NB4 (cell line): ENCODE measurements around the gene ARHGDIG.

ENCODE experiments used
- DNase-seq: peaks from one replicate; pipeline ENCODE4 v3.0.0; 2010; ENCODE audit warnings: low read depth
- H3K4me3 ChIP-seq: one replicate; pipeline ENCODE4 v1.5.1; 2011; ENCODE audit warnings: mild to moderate bottlenecking, low read depth, low read length, moderate library complexity
- MYC ChIP-seq: IDR thresholded peaks from 2 replicates; pipeline ENCODE4 v1.6.1; 2011; ENCODE audit warnings: low read depth, low read length
- POLR2A ChIP-seq: IDR thresholded peaks from 2 replicates; pipeline ENCODE4 v1.6.1; 2011; ENCODE audit warnings: mild to moderate bottlenecking; ENCODE audit not compliant: insufficient read length; ENCODE audit errors: extremely low read depth
- TF ChIP-seq, protein P1 (sequence below): IDR thresholded peaks from 2 replicates; pipeline ENCODE4 v1.6.1; 2011; ENCODE audit warnings: low read depth, low read length
- TF ChIP-seq, protein P2 (sequence below): IDR thresholded peaks from one replicate; pipeline ENCODE4 v1.5.1; 2012; ENCODE audit warnings: low read depth, low read length

The ARHGDIG gene

DNA sequence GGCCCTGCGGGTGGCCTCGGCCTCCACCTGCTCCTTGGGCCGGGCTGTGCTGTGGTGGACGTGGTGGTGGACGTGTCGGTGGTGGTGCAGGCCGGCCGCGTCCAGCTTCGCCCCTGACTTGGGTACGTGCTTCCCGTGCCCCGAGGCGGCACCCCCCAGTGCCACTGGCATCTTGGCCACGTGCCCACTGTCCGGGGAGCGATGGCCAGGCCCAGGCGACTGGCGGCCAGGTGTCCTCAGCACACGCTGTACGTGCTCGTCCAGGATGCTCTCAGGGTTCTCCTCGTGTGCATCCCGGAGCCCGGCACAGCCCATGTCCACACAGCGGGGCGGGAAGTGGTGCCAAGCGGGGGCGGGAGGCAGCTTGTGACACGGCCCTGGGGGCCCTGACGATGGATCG, 17.4 kb downstream of the ARHGDIG start:
- no peak for DNase-seq
- TF ChIP-seq, protein P1, sequence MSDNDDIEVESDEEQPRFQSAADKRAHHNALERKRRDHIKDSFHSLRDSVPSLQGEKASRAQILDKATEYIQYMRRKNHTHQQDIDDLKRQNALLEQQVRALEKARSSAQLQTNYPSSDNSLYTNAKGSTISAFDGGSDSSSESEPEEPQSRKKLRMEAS, result no peak
- TF ChIP-seq MYC (no peak), POLR2A (no peak)
- TF ChIP-seq, protein P2, sequence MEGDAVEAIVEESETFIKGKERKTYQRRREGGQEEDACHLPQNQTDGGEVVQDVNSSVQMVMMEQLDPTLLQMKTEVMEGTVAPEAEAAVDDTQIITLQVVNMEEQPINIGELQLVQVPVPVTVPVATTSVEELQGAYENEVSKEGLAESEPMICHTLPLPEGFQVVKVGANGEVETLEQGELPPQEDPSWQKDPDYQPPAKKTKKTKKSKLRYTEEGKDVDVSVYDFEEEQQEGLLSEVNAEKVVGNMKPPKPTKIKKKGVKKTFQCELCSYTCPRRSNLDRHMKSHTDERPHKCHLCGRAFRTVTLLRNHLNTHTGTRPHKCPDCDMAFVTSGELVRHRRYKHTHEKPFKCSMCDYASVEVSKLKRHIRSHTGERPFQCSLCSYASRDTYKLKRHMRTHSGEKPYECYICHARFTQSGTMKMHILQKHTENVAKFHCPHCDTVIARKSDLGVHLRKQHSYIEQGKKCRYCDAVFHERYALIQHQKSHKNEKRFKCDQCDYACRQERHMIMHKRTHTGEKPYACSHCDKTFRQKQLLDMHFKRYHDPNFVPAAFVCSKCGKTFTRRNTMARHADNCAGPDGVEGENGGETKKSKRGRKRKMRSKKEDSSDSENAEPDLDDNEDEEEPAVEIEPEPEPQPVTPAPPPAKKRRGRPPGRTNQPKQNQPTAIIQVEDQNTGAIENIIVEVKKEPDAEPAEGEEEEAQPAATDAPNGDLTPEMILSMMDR, result no peak
- H3K4me3 ChIP-seq, result no peak overlapping the region

DNA sequence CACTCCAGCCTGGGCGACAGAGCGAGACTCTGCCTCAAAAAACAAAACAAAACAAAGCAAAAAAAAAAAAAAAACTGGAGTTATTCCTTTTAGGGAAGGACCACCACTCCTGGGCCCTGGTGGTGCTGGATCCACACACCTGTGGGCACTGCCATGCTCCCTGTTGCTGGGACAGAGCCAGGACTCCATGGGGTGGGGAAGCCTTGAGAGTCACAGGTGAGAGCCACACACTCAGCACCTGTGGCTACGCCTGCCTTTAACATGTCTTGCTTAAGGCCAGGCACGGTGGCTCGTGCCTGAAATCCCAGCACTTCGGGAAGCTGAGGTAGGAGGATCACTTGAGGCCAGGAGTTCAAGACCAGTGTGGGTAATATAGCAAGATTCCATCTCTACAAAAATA, 20.8 kb downstream of the ARHGDIG start:
- TF ChIP-seq, protein P2, result no peak
- no peak for TF ChIP-seq POLR2A
- TF ChIP-seq, protein P1, result no peak
- no peak for TF ChIP-seq MYC
- no peak for DNase-seq
- no peak overlapping the region for H3K4me3 ChIP-seq

DNA sequence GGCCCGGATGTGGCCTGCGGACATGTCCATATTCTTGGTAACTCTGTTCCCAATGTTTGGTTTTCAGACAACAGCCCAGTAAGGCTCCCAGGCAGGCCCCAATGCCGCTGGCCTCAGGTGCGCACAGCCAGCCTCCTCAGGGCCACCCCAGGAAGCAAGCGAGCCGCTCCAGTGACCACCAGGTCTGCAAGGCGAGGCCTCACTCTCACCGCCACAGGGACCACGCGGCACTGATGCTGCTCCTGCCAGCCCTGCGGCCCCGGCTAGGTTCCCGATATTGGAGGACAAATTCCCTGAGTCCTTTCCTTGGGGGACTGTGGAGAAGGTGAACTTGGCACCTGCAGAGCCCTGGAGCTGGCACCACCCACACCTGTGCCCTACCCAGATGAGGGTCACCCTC, 21.6 kb downstream of the ARHGDIG start:
- TF ChIP-seq, protein P2, result no peak
- TF ChIP-seq, protein P1, result no peak
- no peak for TF ChIP-seq MYC
- no peak overlapping the region for H3K4me3 ChIP-seq
- no peak for DNase-seq

DNA sequence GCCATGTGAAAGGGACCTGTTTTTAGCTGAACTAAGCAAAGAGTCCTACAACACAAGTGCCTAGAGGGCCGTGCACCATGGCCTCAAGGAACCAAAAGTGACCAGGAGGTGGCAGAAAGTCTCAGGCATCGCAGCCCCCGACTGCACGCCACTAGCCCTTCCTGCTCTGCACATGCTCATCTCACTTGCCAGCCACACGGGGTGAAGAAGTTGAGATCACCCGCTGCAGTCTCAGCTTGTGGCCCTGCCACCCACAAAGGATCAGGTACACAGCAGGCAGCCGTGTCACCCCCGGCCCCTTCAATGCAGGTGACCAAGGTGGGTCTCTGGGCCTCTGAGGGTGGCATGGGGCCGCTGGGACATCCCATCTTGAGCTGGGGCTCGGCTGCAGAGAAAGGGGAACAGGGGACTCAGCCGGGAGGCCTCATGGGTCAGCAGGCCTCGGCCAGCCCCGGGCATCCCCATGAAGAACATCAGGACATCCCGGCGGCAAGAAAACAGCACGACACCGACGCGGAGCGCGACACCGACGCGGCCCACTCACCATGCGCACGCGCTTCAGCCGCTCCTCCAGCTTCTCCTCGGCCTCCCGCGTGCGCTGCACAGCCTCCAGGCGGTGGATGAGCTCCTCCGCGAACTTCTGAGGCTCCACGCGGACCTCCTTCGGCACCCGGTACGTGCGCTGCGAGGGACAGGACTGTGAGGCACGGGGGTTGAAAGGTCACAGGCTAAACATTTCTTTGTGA, 23.5 kb downstream of the ARHGDIG start:
- TF ChIP-seq, protein P1, result no peak
- TF ChIP-seq MYC (no peak), POLR2A (no peak)
- TF ChIP-seq, protein P2, result no peak
- H3K4me3 ChIP-seq, result no peak overlapping the region
- peak; percentile 44 for DNase-seq

DNA sequence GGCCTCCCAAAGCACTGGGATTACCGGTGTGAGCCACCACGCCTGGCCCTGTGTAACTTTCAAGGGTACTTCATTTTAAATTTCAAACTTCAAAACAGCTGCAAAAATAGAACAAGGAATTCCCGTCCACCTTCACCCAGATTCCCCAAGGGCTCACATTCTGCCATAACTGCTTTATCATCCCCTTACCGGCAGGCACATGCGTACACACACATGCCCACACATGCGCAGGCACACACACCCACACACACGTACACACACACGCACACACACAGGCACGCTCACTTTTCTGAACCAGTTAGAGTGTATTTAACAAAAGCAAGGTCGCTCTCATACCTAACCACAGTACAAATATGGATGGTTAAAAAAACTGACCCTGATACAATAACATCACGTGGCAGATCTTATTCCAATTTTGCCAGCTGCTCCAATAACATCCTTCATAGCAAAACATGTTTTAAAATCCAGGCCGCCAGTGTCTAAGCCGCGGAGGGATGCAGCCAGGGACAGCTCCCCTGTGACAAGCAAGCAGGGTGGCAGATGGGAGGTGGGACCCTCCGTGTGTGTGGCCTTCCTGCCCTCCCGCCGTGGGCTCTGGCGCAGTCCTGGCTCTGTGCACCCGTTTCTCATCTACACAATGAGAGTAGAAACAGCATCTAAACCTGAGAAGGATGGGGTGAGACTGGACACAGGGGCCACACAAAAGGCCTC, 25.7 kb downstream of the ARHGDIG start:
- TF ChIP-seq, protein P2, result no peak
- TF ChIP-seq POLR2A (no peak), MYC (no peak)
- TF ChIP-seq, protein P1, result no peak
- H3K4me3 ChIP-seq, result no peak overlapping the region
- DNase-seq, result no peak
